ENCODE results near the gene VSIG10L2.

The VSIG10L2 gene

GRCh38 chr11:125995313-125995712 lies 49.5 kb downstream of the VSIG10L2 start:
- no peak overlapping the region for H3K4me3 ChIP-seq
- TF ChIP-seq CTCF (IDR thresholded peaks at IDR 0.05), result no peak
- DNase-seq (ENCODE audit: low spot score), result no peak
- H3K27ac ChIP-seq, result no peak overlapping the region

- no peak overlapping the region for H3K4me3 ChIP-seq
- DNase-seq (ENCODE audit: low spot score), result no peak
- no peak for TF ChIP-seq CTCF (IDR thresholded peaks at IDR 0.05)
- no peak overlapping the region for H3K27ac ChIP-seq
Measured at GRCh38 chr11:125998267-125998666, 52.4 kb downstream of the VSIG10L2 start.

GRCh38 chr11:125999234-125999880 lies 53.5 kb downstream of the VSIG10L2 start:
- TF ChIP-seq CTCF (IDR thresholded peaks at IDR 0.05), result no peak
- no peak overlapping the region for H3K27ac ChIP-seq
- H3K4me3 ChIP-seq, result no peak overlapping the region
- no peak for DNase-seq (ENCODE audit: low spot score)

GRCh38 chr11:126002181-126002580 lies 56.3 kb downstream of the VSIG10L2 start:
- TF ChIP-seq CTCF (IDR thresholded peaks at IDR 0.05), result no peak
- no peak overlapping the region for H3K27ac ChIP-seq
- H3K4me3 ChIP-seq, result no peak overlapping the region
- DNase-seq (ENCODE audit: low spot score), result no peak

All from coronary artery (tissue), 2 donors.